ENCODE results near the gene PLAAT2. TPM values are rescaled to one million over a fixed set of nuclear protein-coding genes. Genes with fewer than 3 reads are reported as not detected.

The PLAAT2 gene
- total RNA-seq, 1 experiment from 2014 or later: 1.2 TPM

- intact Hi-C loops (cut with micrococcal nuclease; ENCODE audit: unreplicated experiment): no loop called here
- POLR2A ChIA-PET: interaction anchor here (0.5 kb wide), 1 partner anchor 136 kb away, joined by 5 read pairs; the partner anchor contains the start of gene SLC22A9
These were observed 58.1 kb downstream of the PLAAT2 start for GRCh38 chr11:63504933-63505586.

GRCh38 chr11:63504054-63504453 is 59.1 kb downstream of the PLAAT2 start:
- Histone ChIP-seq H3K27me3 (replicated peaks; ENCODE audit: control insufficient read depth, insufficient read depth, low read length) (no peaks in the 10 kb centered on the region), H3K4me1 (peaks cover 7% of the 10 kb centered on the region), H3K36me3 (ENCODE audit: control insufficient read depth, insufficient read depth, low read length) (no peaks in the 10 kb centered on the region), H3K9me3 (peaks cover 6% of the 10 kb centered on the region), H3K4me3 (ENCODE audit: low read depth, low read length) (no peak overlapping the region)
- no TSS peak for BruUV-seq (replicated peaks)
- no peak for DNase-seq
- Mint-ChIP-seq H3K9me3 (ENCODE audit: unreplicated experiment) (peaks cover 38% of the 10 kb centered on the region), H3K4me3 (ENCODE audit: unreplicated experiment) (no peak overlapping the region), H3K36me3 (ENCODE audit: insufficient read depth, unreplicated experiment) (no peaks in the 10 kb centered on the region), H3K27me3 (ENCODE audit: insufficient read depth, unreplicated experiment) (no peaks in the 10 kb centered on the region), H3K27ac (ENCODE audit: unreplicated experiment) (no peak overlapping the region), H3K4me1 (ENCODE audit: low read depth, unreplicated experiment) (peaks cover 7% of the 10 kb centered on the region)
- TF ChIP-seq CTCF (IDR thresholded peaks at IDR 0.05; ENCODE audit: insufficient read depth in 1 of 2, low read depth in 1 of 2, low read length in 1 of 2, severe bottlenecking in 1 of 2, unreplicated experiment in 1 of 2): no peak
- CTCF ChIA-PET: no interaction called here
- POLR2A ChIA-PET: no interaction called here
- intact Hi-C loops (cut with micrococcal nuclease; ENCODE audit: unreplicated experiment): no loop called here

More at GRCh38 chr11:63504933-63505586, 58.1 kb downstream of the PLAAT2 start:
- Mint-ChIP-seq H3K36me3 (ENCODE audit: insufficient read depth, unreplicated experiment) (no peaks in the 10 kb centered on the region), H3K27me3 (ENCODE audit: insufficient read depth, unreplicated experiment) (no peaks in the 10 kb centered on the region), H3K27ac (ENCODE audit: unreplicated experiment) (no peak overlapping the region), H3K4me3 (ENCODE audit: unreplicated experiment) (no peak overlapping the region), H3K9me3 (ENCODE audit: unreplicated experiment) (peaks cover 28% of the 10 kb centered on the region), H3K4me1 (ENCODE audit: low read depth, unreplicated experiment) (peaks cover 7% of the 10 kb centered on the region)
- Histone ChIP-seq H3K4me3 (ENCODE audit: low read depth, low read length) (no peak overlapping the region), H3K4me1 (peaks cover 7% of the 10 kb centered on the region), H3K27me3 (replicated peaks; ENCODE audit: control insufficient read depth, insufficient read depth, low read length) (no peaks in the 10 kb centered on the region), H3K36me3 (ENCODE audit: control insufficient read depth, insufficient read depth, low read length) (no peaks in the 10 kb centered on the region), H3K9me3 (no peaks in the 10 kb centered on the region)
- CTCF ChIA-PET: no interaction called here
- TF ChIP-seq CTCF (IDR thresholded peaks at IDR 0.05; ENCODE audit: insufficient read depth in 1 of 2, low read depth in 1 of 2, low read length in 1 of 2, severe bottlenecking in 1 of 2, unreplicated experiment in 1 of 2): no peak
- BruUV-seq (replicated peaks): no TSS peak
- DNase-seq: no peak

- Mint-ChIP-seq H3K4me1 (ENCODE audit: low read depth, unreplicated experiment) (peaks cover 7% of the 10 kb centered on the region), H3K9me3 (ENCODE audit: unreplicated experiment) (peaks cover 43% of the 10 kb centered on the region), H3K4me3 (ENCODE audit: unreplicated experiment) (no peak overlapping the region), H3K27me3 (ENCODE audit: insufficient read depth, unreplicated experiment) (no peaks in the 10 kb centered on the region), H3K27ac (ENCODE audit: unreplicated experiment) (no peak overlapping the region), H3K36me3 (ENCODE audit: insufficient read depth, unreplicated experiment) (no peaks in the 10 kb centered on the region)
- POLR2A ChIA-PET: no interaction called here
- no TSS peak for BruUV-seq (replicated peaks)
- no peak for TF ChIP-seq CTCF (IDR thresholded peaks at IDR 0.05; ENCODE audit: insufficient read depth in 1 of 2, low read depth in 1 of 2, low read length in 1 of 2, severe bottlenecking in 1 of 2, unreplicated experiment in 1 of 2)
- H3K4me3 ChIP-seq (ENCODE audit: low read depth, low read length): no peak overlapping the region
- H3K9me3 ChIP-seq: peaks cover 6% of the 10 kb centered on the region
- H3K4me1 ChIP-seq: peaks cover 7% of the 10 kb centered on the region
- intact Hi-C loops (cut with micrococcal nuclease; ENCODE audit: unreplicated experiment): no loop called here
- H3K36me3 ChIP-seq (ENCODE audit: control insufficient read depth, insufficient read depth, low read length): no peaks in the 10 kb centered on the region
- H3K27me3 ChIP-seq (replicated peaks; ENCODE audit: control insufficient read depth, insufficient read depth, low read length): no peaks in the 10 kb centered on the region
- no peak for DNase-seq
- CTCF ChIA-PET: no interaction called here
These were observed 59.7 kb downstream of the PLAAT2 start for GRCh38 chr11:63503492-63503891.

Other genes with a start within 250 kb of the PLAAT2 start
- 1.7 and 2.0 TPM in 2 replicates for gene SLC22A9, start 193.6 kb downstream of the PLAAT2 start, total RNA-seq (2022)
- gene PLAAT5, start 72.2 kb downstream of the PLAAT2 start, total RNA-seq (2022): 1.2 and 2.3 TPM in 2 replicates
- gene LGALS12, start 57.3 kb downstream of the PLAAT2 start, total RNA-seq (2022): not detected in 2 replicates
- 1.2 TPM in 2 replicates for gene PLAAT4, start 26.6 kb downstream of the PLAAT2 start, total RNA-seq (2022)
- 50.9 and 57.9 TPM in 2 replicates for gene PLAAT3, start 51.1 kb upstream of the PLAAT2 start, total RNA-seq (2022)
- gene ATL3, start 108.0 kb upstream of the PLAAT2 start, total RNA-seq (2022): 50.2 and 55.1 TPM in 2 replicates
- gene RTN3, start 118.1 kb upstream of the PLAAT2 start, total RNA-seq (2022): 162 and 179 TPM in 2 replicates
- gene ZFTA, start 205.4 kb upstream of the PLAAT2 start, total RNA-seq (2022): 30.8 and 31.0 TPM in 2 replicates

Measured in Caco-2 (cell line).